Measurements from ENCODE around the gene ARHGEF39. TPM values are rescaled to one million over a fixed set of nuclear protein-coding genes. Genes with fewer than 3 reads are reported as not detected.

Gene ARHGEF39
- total and polyA plus RNA-seq, 11 donors = 0.11 to 1.2 (median 0.27) TPM

GRCh38 chr9:35685506-35685905 is 20.5 kb upstream of the ARHGEF39 start:
- Histone ChIP-seq H3K36me3 (peaks cover 0 to 47% (median 38%) of the 10 kb centered on the region in 9 donors), H3K4me1 (peaks cover 2 to 45% (median 22%) of the 10 kb centered on the region in 12 donors), H3K4me3 (peak overlapping the region in 4 of 12 donors; percentile 28 to 91 (median 75)), H3K27ac (peak overlapping the region in 9 of 12 donors; percentile 36 to 98 (median 97)), H3K9me3 (no peaks in the 10 kb centered on the region), H3K27me3 (no peaks in the 10 kb centered on the region)
- ATAC-seq (no peak), DNase-seq (no peak)
- TF ChIP-seq CTCF (IDR thresholded peaks at IDR 0.05) (no peak), POLR2A (IDR thresholded peaks at IDR 0.05) (no peak)
- intact Hi-C loops (cut with DNase I) = loop anchor here in 3 of 10 donors (5.0 kb wide), 2 partner anchors 38 to 42 kb away; no protein-coding TSS in a partner anchor
- 68 to 80% (median 72%) methylated on average over 13 of the region's 13 CpGs for WGBS, 4 donors

- H3K27me3 ChIP-seq = no peaks in the 10 kb centered on the region
- peak overlapping the region in 6 of 12 donors; percentile 3 to 98 (median 81) for H3K27ac ChIP-seq
- DNase-seq (no peak), ATAC-seq (no peak)
- TF ChIP-seq CTCF (IDR thresholded peaks at IDR 0.05) (no peak), POLR2A (IDR thresholded peaks at IDR 0.05) (no peak)
- H3K9me3 ChIP-seq = no peaks in the 10 kb centered on the region
- 86 to 94% (median 90%) methylated on average over 10 of the region's 10 CpGs for WGBS, 4 donors
- peaks cover 2 to 45% (median 22%) of the 10 kb centered on the region in 12 donors for H3K4me1 ChIP-seq
- no peak overlapping the region for H3K4me3 ChIP-seq
- intact Hi-C loops (cut with DNase I) = loop anchor here in 3 of 10 donors (5.0 kb wide), 2 partner anchors 38 to 42 kb away; no protein-coding TSS in a partner anchor
- peaks cover 0 to 47% (median 38%) of the 10 kb centered on the region in 9 donors for H3K36me3 ChIP-seq
Measured at GRCh38 chr9:35684921-35685320, 19.9 kb upstream of the ARHGEF39 start.

- Histone ChIP-seq H3K27ac (peak overlapping the region in 1 of 12 donors; percentile 98), H3K4me3 (no peak overlapping the region), H3K36me3 (peaks cover 0 to 47% (median 38%) of the 10 kb centered on the region in 9 donors), H3K9me3 (no peaks in the 10 kb centered on the region), H3K27me3 (no peaks in the 10 kb centered on the region), H3K4me1 (peaks cover 2 to 41% (median 20%) of the 10 kb centered on the region in 12 donors)
- TF ChIP-seq POLR2A (IDR thresholded peaks at IDR 0.05) (no peak), CTCF (IDR thresholded peaks at IDR 0.05) (no peak)
- ATAC-seq (no peak), DNase-seq (no peak)
- 57 to 71% (median 66%) methylated on average over 2 of the region's 2 CpGs for WGBS, 4 donors
- intact Hi-C loops (cut with DNase I) = no loop called here
Measured at GRCh38 chr9:35683323-35683722, 18.3 kb upstream of the ARHGEF39 start.

- 81 to 91% (median 87%) methylated on average over 10 of the region's 10 CpGs for WGBS, 4 donors
- H3K9me3 ChIP-seq = no peaks in the 10 kb centered on the region
- intact Hi-C loops (cut with DNase I) = no loop called here
- peaks cover 2 to 35% (median 19%) of the 10 kb centered on the region in 12 donors for H3K4me1 ChIP-seq
- H3K4me3 ChIP-seq = no peak overlapping the region
- TF ChIP-seq CTCF (IDR thresholded peaks at IDR 0.05) (no peak), POLR2A (IDR thresholded peaks at IDR 0.05) (no peak)
- DNase-seq (no peak), ATAC-seq (no peak)
- H3K27ac ChIP-seq = peak overlapping the region in 1 of 12 donors; percentile 98
- no peaks in the 10 kb centered on the region for H3K27me3 ChIP-seq
- H3K36me3 ChIP-seq = peaks cover 0 to 47% (median 38%) of the 10 kb centered on the region in 9 donors
Measured at GRCh38 chr9:35682520-35683315, 17.7 kb upstream of the ARHGEF39 start.
